ENCODE results near the gene PPM1A.
"Not testable (repeated sequence)": the region's sequence is repeated elsewhere in the genome, so short reads cannot be mapped to it uniquely, and the experiment has no call there.

The PPM1A gene

DNA sequence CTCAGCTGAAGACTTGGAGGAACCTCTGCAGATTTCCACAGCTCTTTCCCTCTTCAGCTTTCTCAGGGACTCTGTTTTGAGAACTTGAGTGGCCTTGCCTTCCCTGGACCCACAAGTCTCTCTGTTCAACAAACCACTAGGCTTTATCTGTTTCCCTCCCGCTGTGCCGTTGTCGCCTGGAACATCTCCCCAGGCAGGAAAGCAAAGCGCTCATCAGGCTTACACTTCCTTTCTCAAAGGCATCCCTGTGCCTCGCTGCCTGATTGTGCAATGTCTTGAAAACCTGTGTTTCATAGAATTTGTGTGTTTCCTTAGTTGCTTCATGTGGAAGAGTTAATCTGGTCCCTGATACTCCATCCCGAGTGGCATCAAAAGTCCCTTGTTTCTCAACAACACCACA is 64.1 kb downstream of the PPM1A start:
- H4K20me1 ChIP-seq (ENCODE audit: insufficient read depth, low read length, poor library complexity, severe bottlenecking): no peaks in the 10 kb centered on the region
- H3K9me3 ChIP-seq (ENCODE audit: insufficient read depth, low read depth, low read length): no peaks in the 10 kb centered on the region
- H3K9ac ChIP-seq (ENCODE audit: low read depth, low read length, poor library complexity, severe bottlenecking): no peak overlapping the region
- no peak for TF ChIP-seq EZH2phosphoT487 (IDR thresholded peaks at IDR 0.05; ENCODE audit: borderline replicate concordance)
- TF ChIP-seq, protein P1, sequence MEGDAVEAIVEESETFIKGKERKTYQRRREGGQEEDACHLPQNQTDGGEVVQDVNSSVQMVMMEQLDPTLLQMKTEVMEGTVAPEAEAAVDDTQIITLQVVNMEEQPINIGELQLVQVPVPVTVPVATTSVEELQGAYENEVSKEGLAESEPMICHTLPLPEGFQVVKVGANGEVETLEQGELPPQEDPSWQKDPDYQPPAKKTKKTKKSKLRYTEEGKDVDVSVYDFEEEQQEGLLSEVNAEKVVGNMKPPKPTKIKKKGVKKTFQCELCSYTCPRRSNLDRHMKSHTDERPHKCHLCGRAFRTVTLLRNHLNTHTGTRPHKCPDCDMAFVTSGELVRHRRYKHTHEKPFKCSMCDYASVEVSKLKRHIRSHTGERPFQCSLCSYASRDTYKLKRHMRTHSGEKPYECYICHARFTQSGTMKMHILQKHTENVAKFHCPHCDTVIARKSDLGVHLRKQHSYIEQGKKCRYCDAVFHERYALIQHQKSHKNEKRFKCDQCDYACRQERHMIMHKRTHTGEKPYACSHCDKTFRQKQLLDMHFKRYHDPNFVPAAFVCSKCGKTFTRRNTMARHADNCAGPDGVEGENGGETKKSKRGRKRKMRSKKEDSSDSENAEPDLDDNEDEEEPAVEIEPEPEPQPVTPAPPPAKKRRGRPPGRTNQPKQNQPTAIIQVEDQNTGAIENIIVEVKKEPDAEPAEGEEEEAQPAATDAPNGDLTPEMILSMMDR (conservative IDR thresholded peaks at IDR 0.05; ENCODE audit: low read length): no peak
- no peak overlapping the region for H3K4me2 ChIP-seq (ENCODE audit: low read depth, low read length, poor library complexity, severe bottlenecking)
- no peaks in the 10 kb centered on the region for H3K4me1 ChIP-seq (ENCODE audit: insufficient read depth, low read length, poor library complexity, severe bottlenecking)
- H3K36me3 ChIP-seq (ENCODE audit: insufficient read depth, low read length): no peaks in the 10 kb centered on the region
- H3K4me3 ChIP-seq (ENCODE audit: low read length, poor library complexity, severe bottlenecking): no peak overlapping the region
- no peaks in the 10 kb centered on the region for H3K27me3 ChIP-seq (ENCODE audit: insufficient read depth, low read length, poor library complexity, severe bottlenecking)
- H2AFZ ChIP-seq (ENCODE audit: low read length): no peak overlapping the region
- no peaks in the 10 kb centered on the region for H3K9me2 ChIP-seq (replicated peaks; ENCODE audit: low read depth, low read length)
- no peaks in the 10 kb centered on the region for H3F3A ChIP-seq (ENCODE audit: low read depth)
- no peaks in the 10 kb centered on the region for H3K79me2 ChIP-seq (ENCODE audit: insufficient read depth, low read length)

DNA sequence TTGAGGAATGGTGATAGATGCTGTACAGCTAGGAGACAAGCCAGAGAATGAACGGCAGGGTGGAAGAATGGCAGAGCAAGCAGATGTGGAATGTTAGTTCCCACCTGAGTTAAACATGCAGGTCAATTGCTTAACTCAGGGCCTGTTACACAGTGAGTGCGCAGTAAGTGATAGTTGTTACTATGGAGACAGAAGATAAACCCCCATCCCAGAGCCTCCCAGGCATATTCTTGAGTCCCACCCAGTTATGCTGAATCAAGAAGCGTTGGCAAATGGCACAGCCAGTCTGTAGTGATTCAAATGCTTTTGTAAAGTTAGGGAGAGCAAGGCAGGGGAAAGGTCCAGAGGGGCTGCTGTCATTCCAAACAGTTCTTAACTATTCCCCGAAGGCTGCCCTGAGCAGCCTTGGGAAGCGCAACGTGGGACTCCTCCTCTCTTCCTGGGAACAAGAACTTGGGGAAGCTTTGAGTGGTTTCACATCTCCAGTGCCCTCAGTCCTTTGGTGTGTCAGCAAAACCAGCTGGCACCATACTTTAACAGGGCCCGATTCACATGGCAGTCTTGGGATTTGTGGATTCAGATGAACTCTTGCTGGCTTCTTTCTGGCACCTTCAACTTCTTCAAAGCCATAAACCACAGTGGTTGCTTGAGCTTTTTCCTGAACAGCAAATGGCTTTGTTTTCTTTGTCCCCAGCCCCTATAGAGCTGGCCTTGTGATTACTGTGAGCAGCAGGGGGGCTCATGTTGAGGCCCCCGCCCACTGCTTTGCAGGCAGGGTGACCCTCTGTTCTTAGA is 66.4 kb downstream of the PPM1A start:
- no peaks in the 10 kb centered on the region for H4K20me1 ChIP-seq (ENCODE audit: insufficient read depth, low read length, poor library complexity, severe bottlenecking)
- H3K9me2 ChIP-seq (replicated peaks; ENCODE audit: low read depth, low read length): no peaks in the 10 kb centered on the region
- no peaks in the 10 kb centered on the region for H3K79me2 ChIP-seq (ENCODE audit: insufficient read depth, low read length)
- no peak overlapping the region for H2AFZ ChIP-seq (ENCODE audit: low read length)
- no peaks in the 10 kb centered on the region for H3K36me3 ChIP-seq (ENCODE audit: insufficient read depth, low read length)
- no peak for TF ChIP-seq EZH2phosphoT487 (IDR thresholded peaks at IDR 0.05; ENCODE audit: borderline replicate concordance)
- TF ChIP-seq, protein P1 (conservative IDR thresholded peaks at IDR 0.05; ENCODE audit: low read length): no peak
- H3F3A ChIP-seq (ENCODE audit: low read depth): no peaks in the 10 kb centered on the region
- H3K4me3 ChIP-seq (ENCODE audit: low read length, poor library complexity, severe bottlenecking): no peak overlapping the region
- no peak overlapping the region for H3K4me2 ChIP-seq (ENCODE audit: low read depth, low read length, poor library complexity, severe bottlenecking)
- H3K9ac ChIP-seq (ENCODE audit: low read depth, low read length, poor library complexity, severe bottlenecking): no peak overlapping the region
- no peaks in the 10 kb centered on the region for H3K4me1 ChIP-seq (ENCODE audit: insufficient read depth, low read length, poor library complexity, severe bottlenecking)
- H3K9me3 ChIP-seq (ENCODE audit: insufficient read depth, low read depth, low read length): no peaks in the 10 kb centered on the region
- no peaks in the 10 kb centered on the region for H3K27me3 ChIP-seq (ENCODE audit: insufficient read depth, low read length, poor library complexity, severe bottlenecking)

DNA sequence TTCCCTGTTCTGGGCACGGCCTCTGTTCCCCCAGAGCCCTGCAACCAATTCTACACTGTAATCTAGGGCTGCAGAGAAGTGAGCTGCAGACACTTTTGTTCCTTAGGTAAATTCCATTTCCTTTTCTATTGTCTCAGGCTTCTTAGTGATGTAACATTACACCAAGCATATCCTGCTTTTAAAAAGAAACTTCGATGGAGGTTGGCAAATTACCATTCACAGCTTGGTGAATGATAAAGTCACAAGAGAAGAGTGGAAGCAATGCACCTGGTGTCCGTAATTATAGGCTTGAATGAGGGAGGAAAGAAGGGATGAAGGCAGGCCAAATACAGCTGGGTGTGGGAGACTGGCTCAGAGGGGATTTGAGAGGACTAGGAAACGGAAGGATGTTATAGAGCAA is 68.6 kb downstream of the PPM1A start:
- H3K4me2 ChIP-seq (ENCODE audit: low read depth, low read length, poor library complexity, severe bottlenecking): no peak overlapping the region
- no peaks in the 10 kb centered on the region for H4K20me1 ChIP-seq (ENCODE audit: insufficient read depth, low read length, poor library complexity, severe bottlenecking)
- H3K9me2 ChIP-seq (replicated peaks; ENCODE audit: low read depth, low read length): no peaks in the 10 kb centered on the region
- H3F3A ChIP-seq (ENCODE audit: low read depth): no peaks in the 10 kb centered on the region
- H3K27me3 ChIP-seq (ENCODE audit: insufficient read depth, low read length, poor library complexity, severe bottlenecking): no peaks in the 10 kb centered on the region
- no peaks in the 10 kb centered on the region for H3K79me2 ChIP-seq (ENCODE audit: insufficient read depth, low read length)
- H3K4me1 ChIP-seq (ENCODE audit: insufficient read depth, low read length, poor library complexity, severe bottlenecking): no peaks in the 10 kb centered on the region
- H3K4me3 ChIP-seq (ENCODE audit: low read length, poor library complexity, severe bottlenecking): no peak overlapping the region
- TF ChIP-seq, protein P1 (conservative IDR thresholded peaks at IDR 0.05; ENCODE audit: low read length): no peak
- TF ChIP-seq EZH2phosphoT487 (IDR thresholded peaks at IDR 0.05; ENCODE audit: borderline replicate concordance): no peak
- H3K9me3 ChIP-seq (ENCODE audit: insufficient read depth, low read depth, low read length): no peaks in the 10 kb centered on the region
- no peak overlapping the region for H2AFZ ChIP-seq (ENCODE audit: low read length)
- H3K36me3 ChIP-seq (ENCODE audit: insufficient read depth, low read length): no peaks in the 10 kb centered on the region
- no peak overlapping the region for H3K9ac ChIP-seq (ENCODE audit: low read depth, low read length, poor library complexity, severe bottlenecking)

DNA sequence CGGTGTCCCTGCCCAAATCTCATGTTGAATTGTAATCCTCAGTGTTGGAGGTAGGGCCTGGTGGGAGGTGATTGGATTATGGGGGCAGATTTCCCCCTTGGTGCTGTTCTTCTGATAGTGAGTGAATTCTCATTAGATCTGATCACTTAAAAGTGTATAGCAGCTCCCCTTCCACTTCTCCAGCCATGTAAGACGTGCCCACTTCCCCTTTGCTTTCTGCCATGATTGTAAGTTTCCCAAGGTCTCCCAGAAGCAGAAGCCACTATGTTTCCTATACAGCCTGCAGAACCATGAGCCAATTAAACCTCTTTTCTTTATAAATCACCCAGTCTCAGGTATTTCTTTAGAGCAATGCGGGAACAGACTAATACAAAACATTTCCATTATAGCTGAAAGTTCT is 71.8 kb downstream of the PPM1A start:
- H3K9ac ChIP-seq (ENCODE audit: low read depth, low read length, poor library complexity, severe bottlenecking); H3K4me3 ChIP-seq (ENCODE audit: low read length, poor library complexity, severe bottlenecking); H2AFZ ChIP-seq (ENCODE audit: low read length); H3K27me3 ChIP-seq (ENCODE audit: insufficient read depth, low read length, poor library complexity, severe bottlenecking); H3K9me2 ChIP-seq (replicated peaks; ENCODE audit: low read depth, low read length); H3K9me3 ChIP-seq (ENCODE audit: insufficient read depth, low read depth, low read length); H3K4me2 ChIP-seq (ENCODE audit: low read depth, low read length, poor library complexity, severe bottlenecking); H3F3A ChIP-seq (ENCODE audit: low read depth); H3K4me1 ChIP-seq (ENCODE audit: insufficient read depth, low read length, poor library complexity, severe bottlenecking); H3K79me2 ChIP-seq (ENCODE audit: insufficient read depth, low read length); H3K36me3 ChIP-seq (ENCODE audit: insufficient read depth, low read length); H4K20me1 ChIP-seq (ENCODE audit: insufficient read depth, low read length, poor library complexity, severe bottlenecking): not testable (repeated sequence)

Data from Loucy (cell line).